ENCODE results near the gene CHMP3.

The CHMP3 gene

GRCh38 chr2:86577817-86578456 is 14.7 kb upstream of the CHMP3 start:
- no peak overlapping the region for H3K4me3 ChIP-seq (ENCODE audit: insufficient read depth, low read length, poor library complexity, severe bottlenecking)
- H3K9ac ChIP-seq (ENCODE audit: low read length), result no peak overlapping the region
- no peaks in the 10 kb centered on the region for H3F3A ChIP-seq (ENCODE audit: insufficient read depth)
- H3K36me3 ChIP-seq (ENCODE audit: low read length), result no peaks in the 10 kb centered on the region
- H3K79me2 ChIP-seq (ENCODE audit: insufficient read depth, low read length), result no peaks in the 10 kb centered on the region
- TF ChIP-seq EZH2phosphoT487 (conservative IDR thresholded peaks at IDR 0.05; ENCODE audit: low read length), result no peak
- TF ChIP-seq CTCF (IDR thresholded peaks at IDR 0.05; ENCODE audit: insufficient read depth, low read length, poor library complexity, severe bottlenecking), result no peak
- H3K4me2 ChIP-seq (ENCODE audit: low read depth, low read length, poor library complexity, severe bottlenecking), result no peak overlapping the region
- H3K9me3 ChIP-seq (ENCODE audit: insufficient read depth, low read length), result no peaks in the 10 kb centered on the region
- H4K20me1 ChIP-seq (ENCODE audit: low read depth, low read length), result no peaks in the 10 kb centered on the region
- H3K27me3 ChIP-seq (ENCODE audit: low read length), result no peaks in the 10 kb centered on the region
- no peak overlapping the region for H3K27ac ChIP-seq (ENCODE audit: low read depth, low read length)
- no peaks in the 10 kb centered on the region for H3K9me2 ChIP-seq (replicated peaks; ENCODE audit: insufficient read depth, low read length)
- no peak overlapping the region for H2AFZ ChIP-seq (ENCODE audit: low read depth, low read length, severe bottlenecking)

GRCh38 chr2:86570059-86570458 is 6.8 kb upstream of the CHMP3 start:
- Histone ChIP-seq H3K9me2 (replicated peaks; ENCODE audit: insufficient read depth, low read length) (no peaks in the 10 kb centered on the region), H3K9ac (ENCODE audit: low read length) (no peak overlapping the region), H3K36me3 (ENCODE audit: low read length) (no peaks in the 10 kb centered on the region), H3K4me3 (ENCODE audit: insufficient read depth, low read length, poor library complexity, severe bottlenecking) (no peak overlapping the region), H3K9me3 (ENCODE audit: insufficient read depth, low read length) (no peaks in the 10 kb centered on the region), H3K27me3 (ENCODE audit: low read length) (no peaks in the 10 kb centered on the region), H3K79me2 (ENCODE audit: insufficient read depth, low read length) (no peaks in the 10 kb centered on the region), H4K20me1 (ENCODE audit: low read depth, low read length) (no peaks in the 10 kb centered on the region), H2AFZ (ENCODE audit: low read depth, low read length, severe bottlenecking) (no peak overlapping the region), H3K4me2 (ENCODE audit: low read depth, low read length, poor library complexity, severe bottlenecking) (no peak overlapping the region), H3K27ac (ENCODE audit: low read depth, low read length) (no peak overlapping the region), H3F3A (ENCODE audit: insufficient read depth) (no peaks in the 10 kb centered on the region)
- TF ChIP-seq CTCF (IDR thresholded peaks at IDR 0.05; ENCODE audit: insufficient read depth, low read length, poor library complexity, severe bottlenecking) (no peak), EZH2phosphoT487 (conservative IDR thresholded peaks at IDR 0.05; ENCODE audit: low read length) (no peak)

- TF ChIP-seq CTCF (IDR thresholded peaks at IDR 0.05; ENCODE audit: insufficient read depth, low read length, poor library complexity, severe bottlenecking), result no peak
- Histone ChIP-seq H3K27ac (ENCODE audit: low read depth, low read length) (no peak overlapping the region), H4K20me1 (ENCODE audit: low read depth, low read length) (no peaks in the 10 kb centered on the region), H3K4me2 (ENCODE audit: low read depth, low read length, poor library complexity, severe bottlenecking) (no peak overlapping the region), H3K9ac (ENCODE audit: low read length) (no peak overlapping the region), H2AFZ (ENCODE audit: low read depth, low read length, severe bottlenecking) (no peak overlapping the region), H3K9me3 (ENCODE audit: insufficient read depth, low read length) (no peaks in the 10 kb centered on the region), H3K9me2 (replicated peaks; ENCODE audit: insufficient read depth, low read length) (no peaks in the 10 kb centered on the region), H3F3A (ENCODE audit: insufficient read depth) (no peaks in the 10 kb centered on the region), H3K36me3 (ENCODE audit: low read length) (no peaks in the 10 kb centered on the region), H3K79me2 (ENCODE audit: insufficient read depth, low read length) (peaks cover 9% of the 10 kb centered on the region), H3K27me3 (ENCODE audit: low read length) (no peaks in the 10 kb centered on the region), H3K4me3 (ENCODE audit: insufficient read depth, low read length, poor library complexity, severe bottlenecking) (no peak overlapping the region)
These were observed 3.6 kb upstream of the CHMP3 start for GRCh38 chr2:86566821-86567190.

Data from SU-DHL-6 (cell line).